Neural progenitor cell (in vitro differentiated cells): Measurements from ENCODE around the gene DAP. TPM values are rescaled to one million over a fixed set of nuclear protein-coding genes. Genes with fewer than 3 reads are reported as not detected.

Experiments used
- DNase-seq: peaks from one replicate; pipeline ENCODE4 v3.0.0-alpha.2; 2016; ENCODE audit warnings: low spot score
- H2AFZ ChIP-seq: fragments of 200-600 bp; sonication (generic); replicated peaks from 2 replicates; pipeline ENCODE4 v1.6.1; 2016; ENCODE audit warnings: antibody characterized with exemption
- H3F3A ChIP-seq: fragments of 200-600 bp; sonication (generic); 2 replicates; pipeline ENCODE4 v1.6.1; 2016; ENCODE audit warnings: antibody characterized with exemption, low read depth
- H3K27ac ChIP-seq: fragments of 200-600 bp; sonication (generic); 2 replicates; pipeline ENCODE4 v1.5.1; 2016; ENCODE audit warnings: mild to moderate bottlenecking
- H3K27me3 ChIP-seq: fragments of 200-600 bp; sonication (generic); 2 replicates; pipeline ENCODE4 v1.6.1; 2016; ENCODE audit warnings: mild to moderate bottlenecking, moderate library complexity
- H3K36me3 ChIP-seq: fragments of 200-600 bp; sonication (generic); 2 replicates; pipeline ENCODE4 v1.5.1; 2016
- H3K4me1 ChIP-seq: fragments of 200-600 bp; sonication (generic); 2 replicates; pipeline ENCODE4 v1.6.1; 2016; ENCODE audit warnings: mixed run types
- H3K4me2 ChIP-seq: fragments of 200-600 bp; sonication (generic); 2 replicates; pipeline ENCODE4 v1.6.1; 2016
- H3K4me3 ChIP-seq: fragments of 200-600 bp; sonication (generic); 2 replicates; pipeline ENCODE4 v1.5.1; 2016
- H3K79me2 ChIP-seq: fragments of 200-600 bp; sonication (generic); 2 replicates; pipeline ENCODE4 v1.6.1; 2016; ENCODE audit warnings: low read depth
- H3K9ac ChIP-seq: fragments of 200-600 bp; sonication (generic); 2 replicates; pipeline ENCODE4 v1.6.1; 2016
- H3K9me3 ChIP-seq: fragments of 200-600 bp; sonication (generic); 2 replicates; pipeline ENCODE4 v1.5.1; 2016; ENCODE audit warnings: low read depth
- H4K20me1 ChIP-seq: fragments of 200-600 bp; sonication (generic); 2 replicates; pipeline ENCODE4 v1.6.1; 2016; ENCODE audit warnings: low read depth
- H3K27ac Mint-ChIP-seq: 3 replicates; pipeline ENCODE4 v1.8.0; 2021; ENCODE audit warnings: mixed read lengths
- H3K27me3 Mint-ChIP-seq: 2 replicates; pipeline ENCODE4 v1.8.0; 2022; ENCODE audit warnings: low read depth, mild to moderate bottlenecking, inconsistent platforms, moderate library complexity, mixed read lengths; ENCODE audit not compliant: insufficient read depth
- H3K36me3 Mint-ChIP-seq: 3 replicates; pipeline ENCODE4 v1.8.0; 2021; ENCODE audit warnings: mixed read lengths
- H3K4me1 Mint-ChIP-seq: 3 replicates; pipeline ENCODE4 v1.8.0; 2021; ENCODE audit warnings: mixed read lengths
- H3K4me3 Mint-ChIP-seq: 3 replicates; pipeline ENCODE4 v1.8.0; 2021; ENCODE audit warnings: mild to moderate bottlenecking, moderate library complexity, mixed read lengths
- H3K9me3 Mint-ChIP-seq: 3 replicates; pipeline ENCODE4 v1.8.0; 2020; ENCODE audit warnings: mixed read lengths
- EZH2 ChIP-seq: fragments of 200-600 bp; sonication (generic); IDR thresholded peaks from 2 replicates; pipeline ENCODE4 v1.6.1; 2017; ENCODE audit warnings: antibody characterized with exemption, mild to moderate bottlenecking, moderate library complexity
- EZH2phosphoT487 ChIP-seq: fragments of 200-600 bp; sonication (generic); IDR thresholded peaks from 2 replicates; pipeline ENCODE4 v1.6.1; 2017; ENCODE audit warnings: antibody characterized with exemption
- total RNA-seq: library from RNA; depleted of rRNA; stranded (reverse); fragments of >200 nt; gene quantifications from 2 replicates; pipeline ENCODE4 v1.2.3, GENCODE V29; 2015; ENCODE audit warnings: low replicate concordance
- TF ChIP-seq, protein P1 (sequence below): fragments of 200-600 bp; sonication (generic); IDR thresholded peaks from 2 replicates; pipeline ENCODE4 v1.5.1; 2017; ENCODE audit warnings: antibody characterized with exemption, mild to moderate bottlenecking

The DAP gene
- total RNA-seq, 1 donor from 2014 or later, result 12.2 TPM

- Histone ChIP-seq H3K36me3 (no peaks in the 10 kb centered on the region), H3K27me3 (no peaks in the 10 kb centered on the region), H4K20me1 (no peaks in the 10 kb centered on the region), H3K4me1 (no peaks in the 10 kb centered on the region), H3K9me3 (no peaks in the 10 kb centered on the region), H3K4me3 (no peak overlapping the region), H3F3A (no peaks in the 10 kb centered on the region), H3K4me2 (no peak overlapping the region), H3K79me2 (no peaks in the 10 kb centered on the region), H2AFZ (no peak overlapping the region), H3K9ac (no peak overlapping the region), H3K27ac (no peak overlapping the region)
- no peaks in the 10 kb centered on the region for H3K9me3 Mint-ChIP-seq
- TF ChIP-seq EZH2phosphoT487 (no peak), EZH2 (no peak)
- TF ChIP-seq, protein P1, sequence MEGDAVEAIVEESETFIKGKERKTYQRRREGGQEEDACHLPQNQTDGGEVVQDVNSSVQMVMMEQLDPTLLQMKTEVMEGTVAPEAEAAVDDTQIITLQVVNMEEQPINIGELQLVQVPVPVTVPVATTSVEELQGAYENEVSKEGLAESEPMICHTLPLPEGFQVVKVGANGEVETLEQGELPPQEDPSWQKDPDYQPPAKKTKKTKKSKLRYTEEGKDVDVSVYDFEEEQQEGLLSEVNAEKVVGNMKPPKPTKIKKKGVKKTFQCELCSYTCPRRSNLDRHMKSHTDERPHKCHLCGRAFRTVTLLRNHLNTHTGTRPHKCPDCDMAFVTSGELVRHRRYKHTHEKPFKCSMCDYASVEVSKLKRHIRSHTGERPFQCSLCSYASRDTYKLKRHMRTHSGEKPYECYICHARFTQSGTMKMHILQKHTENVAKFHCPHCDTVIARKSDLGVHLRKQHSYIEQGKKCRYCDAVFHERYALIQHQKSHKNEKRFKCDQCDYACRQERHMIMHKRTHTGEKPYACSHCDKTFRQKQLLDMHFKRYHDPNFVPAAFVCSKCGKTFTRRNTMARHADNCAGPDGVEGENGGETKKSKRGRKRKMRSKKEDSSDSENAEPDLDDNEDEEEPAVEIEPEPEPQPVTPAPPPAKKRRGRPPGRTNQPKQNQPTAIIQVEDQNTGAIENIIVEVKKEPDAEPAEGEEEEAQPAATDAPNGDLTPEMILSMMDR, result no peak
- no peaks in the 10 kb centered on the region for H3K27me3 Mint-ChIP-seq
- no peaks in the 10 kb centered on the region for H3K36me3 Mint-ChIP-seq
- peaks cover 9% of the 10 kb centered on the region for H3K4me1 Mint-ChIP-seq
- H3K4me3 Mint-ChIP-seq, result no peak overlapping the region
- no peak overlapping the region for H3K27ac Mint-ChIP-seq
- no peak for DNase-seq
These were observed 28.7 kb upstream of the DAP start for GRCh38 chr5:10789726-10790125.

DNA sequence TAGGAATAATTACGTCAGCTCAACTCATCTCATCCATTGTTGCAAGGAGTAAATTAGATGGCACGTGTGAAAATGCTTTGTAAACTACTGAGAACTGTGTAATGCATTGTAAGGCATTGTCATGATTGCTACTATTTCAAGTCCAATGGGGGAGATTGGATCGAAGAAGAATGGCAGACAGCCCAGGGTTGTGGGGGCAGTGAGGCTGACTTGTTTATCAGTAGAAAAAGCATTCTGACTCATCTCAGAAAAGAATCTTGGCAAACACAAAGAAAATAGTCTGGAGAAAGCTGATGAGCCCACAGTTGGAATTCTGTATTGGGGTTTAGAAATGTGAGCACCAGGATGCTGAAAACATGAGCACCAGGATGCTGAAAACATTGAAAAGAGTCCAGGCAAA lies 28.0 kb upstream of the DAP start:
- no peaks in the 10 kb centered on the region for H3K4me1 ChIP-seq
- Mint-ChIP-seq H3K4me1 (peaks cover 9% of the 10 kb centered on the region), H3K27ac (no peak overlapping the region), H3K27me3 (no peaks in the 10 kb centered on the region), H3K4me3 (no peak overlapping the region), H3K9me3 (no peaks in the 10 kb centered on the region), H3K36me3 (no peaks in the 10 kb centered on the region)
- H2AFZ ChIP-seq, result no peak overlapping the region
- no peak for TF ChIP-seq EZH2
- TF ChIP-seq, protein P1, result no peak
- TF ChIP-seq EZH2phosphoT487, result no peak
- H3K9ac ChIP-seq, result no peak overlapping the region
- H3K4me2 ChIP-seq, result no peak overlapping the region
- H3K36me3 ChIP-seq, result no peaks in the 10 kb centered on the region
- H3K79me2 ChIP-seq, result no peaks in the 10 kb centered on the region
- H4K20me1 ChIP-seq, result no peaks in the 10 kb centered on the region
- H3K27ac ChIP-seq, result no peak overlapping the region
- H3K4me3 ChIP-seq, result no peak overlapping the region
- H3F3A ChIP-seq, result no peaks in the 10 kb centered on the region
- no peaks in the 10 kb centered on the region for H3K9me3 ChIP-seq
- no peaks in the 10 kb centered on the region for H3K27me3 ChIP-seq
- no peak for DNase-seq

GRCh38 chr5:10788358-10788757 lies 27.3 kb upstream of the DAP start:
- Histone ChIP-seq H2AFZ (no peak overlapping the region), H3K79me2 (no peaks in the 10 kb centered on the region), H3K9ac (no peak overlapping the region), H3K4me1 (no peaks in the 10 kb centered on the region), H3K27me3 (no peaks in the 10 kb centered on the region), H3K9me3 (no peaks in the 10 kb centered on the region), H3K4me2 (no peak overlapping the region), H4K20me1 (no peaks in the 10 kb centered on the region), H3K4me3 (no peak overlapping the region), H3K36me3 (no peaks in the 10 kb centered on the region), H3K27ac (no peak overlapping the region), H3F3A (no peaks in the 10 kb centered on the region)
- H3K36me3 Mint-ChIP-seq, result no peaks in the 10 kb centered on the region
- no peak overlapping the region for H3K4me3 Mint-ChIP-seq
- no peaks in the 10 kb centered on the region for H3K27me3 Mint-ChIP-seq
- no peak for DNase-seq
- no peak for TF ChIP-seq EZH2phosphoT487
- TF ChIP-seq, protein P1, result no peak
- no peak for TF ChIP-seq EZH2
- H3K27ac Mint-ChIP-seq, result no peak overlapping the region
- H3K9me3 Mint-ChIP-seq, result no peaks in the 10 kb centered on the region
- H3K4me1 Mint-ChIP-seq, result peaks cover 6% of the 10 kb centered on the region
